ENCODE data around the gene MTF2.

DNA sequence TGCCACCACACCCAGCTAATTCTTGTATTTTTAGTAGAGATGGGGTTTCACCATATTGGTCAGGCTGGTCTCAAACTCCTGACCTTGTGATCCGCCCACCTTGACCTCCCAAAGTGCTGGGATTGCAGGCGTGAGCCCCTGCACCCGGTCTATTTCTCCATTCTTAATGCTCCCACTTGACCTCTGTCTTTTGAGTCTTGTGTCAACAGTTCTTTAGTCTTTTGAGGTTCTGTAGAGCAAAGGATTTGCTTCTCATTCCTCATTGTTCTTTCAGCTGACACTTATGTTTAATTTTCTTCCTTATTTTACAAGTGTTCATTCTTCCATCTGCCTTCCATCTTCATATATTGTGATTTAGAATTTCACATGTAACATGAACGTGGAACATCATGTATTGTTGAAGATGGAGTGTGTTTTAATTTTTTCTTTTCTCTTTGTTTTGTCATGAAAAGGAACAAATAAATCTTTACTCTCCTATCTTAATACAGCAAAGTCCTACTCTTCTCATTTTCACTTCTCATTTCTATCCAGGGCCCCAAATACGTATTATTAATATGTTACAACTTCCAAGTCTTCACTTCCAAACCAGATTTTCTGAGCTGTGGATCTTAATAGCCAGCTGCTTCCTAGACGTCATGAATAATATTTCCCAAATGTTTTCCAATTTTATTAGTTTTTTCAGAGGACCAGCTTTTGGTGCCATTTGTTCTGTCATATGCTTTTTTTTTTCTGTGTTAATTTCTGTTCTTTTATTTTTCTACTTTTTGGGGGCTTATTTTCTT, 16.9 kb downstream of the MTF2 start:
- no peak for TF ChIP-seq CTCF (IDR thresholded peaks at IDR 0.05; ENCODE audit: low read depth, low read length)
- TF ChIP-seq POLR2A (IDR thresholded peaks at IDR 0.05; ENCODE audit: extremely low read depth, insufficient read length), result no peak
- TF ChIP-seq MAX (IDR thresholded peaks at IDR 0.05; ENCODE audit: low read depth, low read length), result no peak

Measured in NB4 (cell line).